HepG2 (cell line): ENCODE measurements around the gene SLC38A3. TPM values are rescaled to one million over a fixed set of nuclear protein-coding genes. Genes with fewer than 3 reads are reported as not detected.
A peak's percentile ranks its signal among the peaks of the same experiment; 100 is the strongest.

Source experiments
- DR1 ChIP-seq: sonication (generic); formaldehyde crosslinking; IDR thresholded peaks from 2 replicates; pipeline ENCODE4 v1.8.0; 2021; ENCODE audit warnings: mild to moderate bottlenecking, missing genetic modification reagents, inconsistent platforms
- HMG20A ChIP-seq: IDR thresholded peaks from 2 replicates; pipeline ENCODE4 v1.6.1; 2016; ENCODE audit warnings: borderline replicate concordance
- ISL2 ChIP-seq: sonication (generic); formaldehyde crosslinking; IDR thresholded peaks from 2 replicates; pipeline ENCODE4 v1.5.0; 2020; ENCODE audit warnings: missing genetic modification reagents
- NFYB ChIP-seq: sonication (generic); formaldehyde crosslinking; IDR thresholded peaks from 2 replicates; pipeline ENCODE4 v1.4.0; 2020; ENCODE audit warnings: missing genetic modification reagents
- ZFY ChIP-seq: sonication (generic); formaldehyde crosslinking; IDR thresholded peaks from 2 replicates; pipeline ENCODE4 v1.4.0; 2020; ENCODE audit warnings: missing genetic modification reagents
- ZNF883 ChIP-seq: sonication (generic); formaldehyde crosslinking; IDR thresholded peaks from 2 replicates; pipeline ENCODE4 v1.5.1; 2020; ENCODE audit warnings: mild to moderate bottlenecking, missing genetic modification reagents; ENCODE audit errors: not compliant biosample characterization
- polyA plus RNA-seq, 8 experiments: library from polyadenylated mRNA; depleted of rRNA in 3 of 8; stranded (reverse) in 7 of 8; unstranded in 1 of 8; fragments of >200 nt; fragmentation: Illumina TruSeq in 4 of 8; extraction: Trizol in 4 of 8; gene quantifications; 2 replicates each; pipeline versions ENCODE4 v1.2.1 to v1.2.3, GENCODE V29; 2011 to 2016; ENCODE audit warnings: low read depth in 4 of 8, missing spikeins in 1 of 8, mixed read lengths in 1 of 8; ENCODE audit not compliant: insufficient read depth in 1 of 8
- total RNA-seq, 5 experiments: library from RNA; depleted of rRNA; stranded (reverse); fragments of >200 nt; fragmentation: Illumina TruSeq; extraction: Trizol; gene quantifications; 2 replicates each; pipeline ENCODE4 v1.2.3, GENCODE V29; 2016; ENCODE audit warnings: low read depth in 1 of 5
- TF ChIP-seq, protein P1 (sequence below): IDR thresholded peaks from 2 replicates; pipeline ENCODE4 v1.6.1; 2016
- TF ChIP-seq, protein P2 (sequence below): sonication (generic); formaldehyde crosslinking; IDR thresholded peaks from 2 replicates; pipeline ENCODE4 v1.9.0; 2022; ENCODE audit warnings: low read depth, missing genetic modification reagents
- TF ChIP-seq, protein P3 (sequence below): sonication (generic); formaldehyde crosslinking; IDR thresholded peaks from 2 replicates; pipeline ENCODE4 v1.5.1; 2020; ENCODE audit warnings: mild to moderate bottlenecking, missing genetic modification reagents
- TF ChIP-seq, protein P4 (sequence below): sonication (generic); formaldehyde crosslinking; IDR thresholded peaks from 2 replicates; pipeline ENCODE4 v1.4.0; 2020; ENCODE audit warnings: missing genetic modification reagents, low read depth, mild to moderate bottlenecking, borderline replicate concordance
- TF ChIP-seq, protein P5 (sequence below): sonication (generic); formaldehyde crosslinking; IDR thresholded peaks from 2 replicates; pipeline ENCODE4 v1.4.0; 2020; ENCODE audit warnings: missing genetic modification reagents
- TF ChIP-seq, protein P6 (sequence below): sonication (generic); formaldehyde crosslinking; IDR thresholded peaks from 2 replicates; pipeline ENCODE4; 2020; ENCODE audit warnings: missing genetic modification reagents, mild to moderate bottlenecking, borderline replicate concordance

Gene SLC38A3
- total and polyA plus RNA-seq, 2 of the 13 experiments (the other 11 are each of a cell fraction or from before 2014, with no cell fraction given), result 29.8 to 164 TPM

DNA sequence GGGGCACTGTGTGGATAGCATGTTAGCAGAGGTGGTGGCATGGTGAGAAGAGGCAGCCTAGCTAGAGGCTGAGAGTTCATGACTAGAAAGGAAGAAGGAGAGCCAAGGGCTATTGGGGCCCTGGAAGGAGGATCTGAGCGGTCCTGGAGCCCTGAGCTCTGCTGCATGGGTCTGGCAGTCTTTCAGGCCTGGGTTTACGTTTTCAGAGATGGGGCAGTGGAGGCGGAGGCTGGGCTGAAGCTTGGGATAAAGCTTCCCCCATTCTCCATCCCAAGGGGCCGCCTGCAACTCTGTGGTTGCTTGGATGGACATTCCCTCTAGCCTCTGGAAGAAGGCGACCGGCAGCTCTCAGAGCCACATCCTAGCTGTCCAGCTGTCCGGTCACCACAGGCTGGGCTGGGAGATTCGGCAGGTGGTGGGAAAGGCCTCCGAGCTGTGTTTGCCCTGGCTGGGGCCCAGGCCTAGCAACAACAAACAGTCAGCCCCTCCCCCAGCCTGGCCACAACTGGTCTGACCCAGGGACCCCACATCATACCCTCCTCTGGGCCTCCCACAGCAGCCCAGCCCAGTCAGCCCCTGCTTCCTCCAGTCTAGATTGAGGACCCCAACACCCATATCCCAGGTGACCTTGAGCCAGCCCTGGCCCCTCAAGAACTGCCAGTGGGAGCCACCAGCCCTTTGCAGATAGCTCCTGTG is 1.8 kb upstream of the SLC38A3 start (continued):
- TF ChIP-seq, protein P1, sequence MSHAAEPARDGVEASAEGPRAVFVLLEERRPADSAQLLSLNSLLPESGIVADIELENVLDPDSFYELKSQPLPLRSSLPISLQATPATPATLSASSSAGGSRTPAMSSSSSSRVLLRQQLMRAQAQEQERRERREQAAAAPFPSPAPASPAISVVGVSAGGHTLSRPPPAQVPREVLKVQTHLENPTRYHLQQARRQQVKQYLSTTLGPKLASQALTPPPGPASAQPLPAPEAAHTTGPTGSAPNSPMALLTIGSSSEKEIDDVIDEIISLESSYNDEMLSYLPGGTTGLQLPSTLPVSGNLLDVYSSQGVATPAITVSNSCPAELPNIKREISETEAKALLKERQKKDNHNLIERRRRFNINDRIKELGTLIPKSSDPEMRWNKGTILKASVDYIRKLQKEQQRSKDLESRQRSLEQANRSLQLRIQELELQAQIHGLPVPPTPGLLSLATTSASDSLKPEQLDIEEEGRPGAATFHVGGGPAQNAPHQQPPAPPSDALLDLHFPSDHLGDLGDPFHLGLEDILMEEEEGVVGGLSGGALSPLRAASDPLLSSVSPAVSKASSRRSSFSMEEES (CRISPR knock-in tag), result no peak
- TF ChIP-seq ISL2 (0 out of 2 replicates have a peak, but pooled peaks have one; percentile 22), DR1 (CRISPR knock-in tag) (peak; percentile 62), ZNF883 (CRISPR knock-in tag) (no peak), HMG20A (peak; percentile 59; the same call in 1 of the 2 replicates), ZFY (CRISPR knock-in tag) (peak; percentile 85), NFYB (0 out of 2 replicates have a peak, but pooled peaks have one; percentile 19)
- TF ChIP-seq, protein P2, sequence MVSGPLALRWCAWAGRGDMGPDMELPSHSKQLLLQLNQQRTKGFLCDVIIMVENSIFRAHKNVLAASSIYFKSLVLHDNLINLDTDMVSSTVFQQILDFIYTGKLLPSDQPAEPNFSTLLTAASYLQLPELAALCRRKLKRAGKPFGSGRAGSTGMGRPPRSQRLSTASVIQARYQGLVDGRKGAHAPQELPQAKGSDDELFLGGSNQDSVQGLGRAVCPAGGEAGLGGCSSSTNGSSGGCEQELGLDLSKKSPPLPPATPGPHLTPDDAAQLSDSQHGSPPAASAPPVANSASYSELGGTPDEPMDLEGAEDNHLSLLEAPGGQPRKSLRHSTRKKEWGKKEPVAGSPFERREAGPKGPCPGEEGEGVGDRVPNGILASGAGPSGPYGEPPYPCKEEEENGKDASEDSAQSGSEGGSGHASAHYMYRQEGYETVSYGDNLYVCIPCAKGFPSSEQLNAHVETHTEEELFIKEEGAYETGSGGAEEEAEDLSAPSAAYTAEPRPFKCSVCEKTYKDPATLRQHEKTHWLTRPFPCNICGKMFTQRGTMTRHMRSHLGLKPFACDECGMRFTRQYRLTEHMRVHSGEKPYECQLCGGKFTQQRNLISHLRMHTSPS (CRISPR knock-in tag), result peak; percentile 70; the same call in 1 of the 2 replicates
- TF ChIP-seq, protein P3, sequence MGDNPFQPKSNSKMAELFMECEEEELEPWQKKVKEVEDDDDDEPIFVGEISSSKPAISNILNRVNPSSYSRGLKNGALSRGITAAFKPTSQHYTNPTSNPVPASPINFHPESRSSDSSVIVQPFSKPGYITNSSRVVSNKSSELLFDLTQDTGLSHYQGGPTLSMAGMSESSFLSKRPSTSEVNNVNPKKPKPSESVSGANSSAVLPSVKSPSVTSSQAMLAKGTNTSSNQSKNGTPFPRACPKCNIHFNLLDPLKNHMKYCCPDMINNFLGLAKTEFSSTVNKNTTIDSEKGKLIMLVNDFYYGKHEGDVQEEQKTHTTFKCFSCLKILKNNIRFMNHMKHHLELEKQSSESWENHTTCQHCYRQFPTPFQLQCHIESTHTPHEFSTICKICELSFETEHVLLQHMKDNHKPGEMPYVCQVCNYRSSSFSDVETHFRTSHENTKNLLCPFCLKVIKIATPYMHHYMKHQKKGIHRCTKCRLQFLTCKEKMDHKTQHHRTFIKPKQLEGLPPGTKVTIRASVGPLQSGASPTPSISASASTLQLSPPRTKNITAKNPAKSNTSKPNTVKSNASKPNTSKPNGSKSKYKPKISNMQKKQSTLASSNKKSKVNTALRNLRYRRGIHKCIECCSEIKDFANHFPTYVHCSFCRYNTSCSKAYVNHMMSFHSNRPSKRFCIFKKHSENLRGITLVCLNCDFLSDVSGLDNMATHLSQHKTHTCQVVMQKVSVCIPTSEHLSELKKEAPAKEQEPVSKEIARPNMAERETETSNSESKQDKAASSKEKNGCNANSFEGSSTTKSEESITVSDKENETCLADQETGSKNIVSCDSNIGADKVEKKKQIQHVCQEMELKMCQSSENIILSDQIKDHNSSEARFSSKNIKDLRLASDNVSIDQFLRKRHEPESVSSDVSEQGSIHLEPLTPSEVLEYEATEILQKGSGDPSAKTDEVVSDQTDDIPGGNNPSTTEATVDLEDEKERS, result 0 out of 2 replicates have a peak, but pooled peaks have one; percentile 26
- TF ChIP-seq, protein P4, sequence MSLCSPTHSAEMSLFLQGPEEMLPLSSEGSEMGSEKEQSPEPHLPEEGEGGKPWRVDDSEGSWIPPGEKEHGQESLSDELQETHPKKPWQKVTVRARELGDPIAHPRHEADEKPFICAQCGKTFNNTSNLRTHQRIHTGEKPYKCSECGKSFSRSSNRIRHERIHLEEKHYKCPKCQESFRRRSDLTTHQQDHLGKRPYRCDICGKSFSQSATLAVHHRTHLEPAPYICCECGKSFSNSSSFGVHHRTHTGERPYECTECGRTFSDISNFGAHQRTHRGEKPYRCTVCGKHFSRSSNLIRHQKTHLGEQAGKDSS (CRISPR knock-in tag), result no peak; the same call in 1 of the 2 replicates
- TF ChIP-seq, protein P5, sequence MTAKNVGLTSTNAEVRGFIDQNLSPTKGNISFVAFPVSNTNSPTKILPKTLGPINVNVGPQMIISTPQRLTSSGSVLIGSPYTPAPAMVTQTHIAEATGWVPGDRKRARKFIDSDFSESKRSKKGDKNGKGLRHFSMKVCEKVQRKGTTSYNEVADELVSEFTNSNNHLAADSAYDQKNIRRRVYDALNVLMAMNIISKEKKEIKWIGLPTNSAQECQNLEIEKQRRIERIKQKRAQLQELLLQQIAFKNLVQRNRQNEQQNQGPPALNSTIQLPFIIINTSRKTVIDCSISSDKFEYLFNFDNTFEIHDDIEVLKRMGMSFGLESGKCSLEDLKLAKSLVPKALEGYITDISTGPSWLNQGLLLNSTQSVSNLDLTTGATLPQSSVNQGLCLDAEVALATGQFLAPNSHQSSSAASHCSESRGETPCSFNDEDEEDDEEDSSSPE (CRISPR knock-in tag), result peak; percentile 30; the same call in 1 of the 2 replicates
- TF ChIP-seq, protein P6, sequence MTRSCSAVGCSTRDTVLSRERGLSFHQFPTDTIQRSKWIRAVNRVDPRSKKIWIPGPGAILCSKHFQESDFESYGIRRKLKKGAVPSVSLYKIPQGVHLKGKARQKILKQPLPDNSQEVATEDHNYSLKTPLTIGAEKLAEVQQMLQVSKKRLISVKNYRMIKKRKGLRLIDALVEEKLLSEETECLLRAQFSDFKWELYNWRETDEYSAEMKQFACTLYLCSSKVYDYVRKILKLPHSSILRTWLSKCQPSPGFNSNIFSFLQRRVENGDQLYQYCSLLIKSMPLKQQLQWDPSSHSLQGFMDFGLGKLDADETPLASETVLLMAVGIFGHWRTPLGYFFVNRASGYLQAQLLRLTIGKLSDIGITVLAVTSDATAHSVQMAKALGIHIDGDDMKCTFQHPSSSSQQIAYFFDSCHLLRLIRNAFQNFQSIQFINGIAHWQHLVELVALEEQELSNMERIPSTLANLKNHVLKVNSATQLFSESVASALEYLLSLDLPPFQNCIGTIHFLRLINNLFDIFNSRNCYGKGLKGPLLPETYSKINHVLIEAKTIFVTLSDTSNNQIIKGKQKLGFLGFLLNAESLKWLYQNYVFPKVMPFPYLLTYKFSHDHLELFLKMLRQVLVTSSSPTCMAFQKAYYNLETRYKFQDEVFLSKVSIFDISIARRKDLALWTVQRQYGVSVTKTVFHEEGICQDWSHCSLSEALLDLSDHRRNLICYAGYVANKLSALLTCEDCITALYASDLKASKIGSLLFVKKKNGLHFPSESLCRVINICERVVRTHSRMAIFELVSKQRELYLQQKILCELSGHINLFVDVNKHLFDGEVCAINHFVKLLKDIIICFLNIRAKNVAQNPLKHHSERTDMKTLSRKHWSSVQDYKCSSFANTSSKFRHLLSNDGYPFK (CRISPR knock-in tag), result no peak
